ENCODE data around the gene GAK.

- TF ChIP-seq, protein P1, sequence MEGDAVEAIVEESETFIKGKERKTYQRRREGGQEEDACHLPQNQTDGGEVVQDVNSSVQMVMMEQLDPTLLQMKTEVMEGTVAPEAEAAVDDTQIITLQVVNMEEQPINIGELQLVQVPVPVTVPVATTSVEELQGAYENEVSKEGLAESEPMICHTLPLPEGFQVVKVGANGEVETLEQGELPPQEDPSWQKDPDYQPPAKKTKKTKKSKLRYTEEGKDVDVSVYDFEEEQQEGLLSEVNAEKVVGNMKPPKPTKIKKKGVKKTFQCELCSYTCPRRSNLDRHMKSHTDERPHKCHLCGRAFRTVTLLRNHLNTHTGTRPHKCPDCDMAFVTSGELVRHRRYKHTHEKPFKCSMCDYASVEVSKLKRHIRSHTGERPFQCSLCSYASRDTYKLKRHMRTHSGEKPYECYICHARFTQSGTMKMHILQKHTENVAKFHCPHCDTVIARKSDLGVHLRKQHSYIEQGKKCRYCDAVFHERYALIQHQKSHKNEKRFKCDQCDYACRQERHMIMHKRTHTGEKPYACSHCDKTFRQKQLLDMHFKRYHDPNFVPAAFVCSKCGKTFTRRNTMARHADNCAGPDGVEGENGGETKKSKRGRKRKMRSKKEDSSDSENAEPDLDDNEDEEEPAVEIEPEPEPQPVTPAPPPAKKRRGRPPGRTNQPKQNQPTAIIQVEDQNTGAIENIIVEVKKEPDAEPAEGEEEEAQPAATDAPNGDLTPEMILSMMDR (conservative IDR thresholded peaks at IDR 0.05; ENCODE audit: low read depth, low read length): no peak
- no peak for TF ChIP-seq POLR2A (IDR thresholded peaks at IDR 0.05; ENCODE audit: low read depth, low read length)
- TF ChIP-seq CEBPB (IDR thresholded peaks at IDR 0.05; ENCODE audit: low read depth, low read length): no peak
- no peak for TF ChIP-seq CHD1 (IDR thresholded peaks at IDR 0.05; ENCODE audit: low read depth, low read length)
- TF ChIP-seq MXI1 (IDR thresholded peaks at IDR 0.05; ENCODE audit: borderline replicate concordance, low read depth, low read length): no peak
- no peak for TF ChIP-seq SMC3 (IDR thresholded peaks at IDR 0.05; ENCODE audit: low read depth, low read length)
- no peak for TF ChIP-seq USF2 (IDR thresholded peaks at IDR 0.05; ENCODE audit: low read depth, low read length)
- TF ChIP-seq NFE2L2 (IDR thresholded peaks at IDR 0.05; ENCODE audit: low read depth, low read length): no peak
- TF ChIP-seq RCOR1 (IDR thresholded peaks at IDR 0.05; ENCODE audit: insufficient replicate concordance, low read length): no peak
Measured at GRCh38 chr4:821631-822030, 110.5 kb downstream of the GAK start.

Data from IMR-90 (cell line).